ENCODE data around the gene RXFP4. TPM values are rescaled to one million over a fixed set of nuclear protein-coding genes. Genes with fewer than 3 reads are reported as not detected.
A peak's percentile ranks its signal among the peaks of the same experiment; 100 is the strongest.

The RXFP4 gene
- total and polyA plus RNA-seq, 2 donors (not counting 1 experiment from before 2014, with no cell fraction given), result 0.12 TPM; not detected in 1

DNA sequence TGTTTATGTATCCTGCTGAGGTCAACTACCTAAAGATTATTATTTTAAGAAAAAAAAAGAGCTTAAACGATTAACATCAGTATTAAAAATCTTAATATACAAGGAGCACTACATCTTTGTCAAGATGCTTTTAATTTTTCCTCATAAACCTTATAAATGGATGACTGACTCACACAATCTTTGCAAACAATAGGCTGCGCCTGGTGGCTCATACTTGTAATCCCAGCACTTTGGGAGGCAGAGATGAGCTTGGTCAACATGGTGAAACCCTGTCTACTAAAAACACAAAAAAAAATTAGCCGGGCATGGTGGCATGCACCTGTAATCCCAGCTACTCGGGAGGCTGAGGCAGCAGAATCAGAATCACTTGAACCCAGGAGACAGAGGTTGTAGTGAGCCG is 9.0 kb upstream of the RXFP4 start:
- Mint-ChIP-seq H3K4me1 (peaks cover 28% of the 10 kb centered on the region), H3K27me3 (no peaks in the 10 kb centered on the region), H3K9me3 (ENCODE audit: insufficient read depth) (no peaks in the 10 kb centered on the region), H3K27ac (no peak overlapping the region), H3K4me3 (peak overlapping the region; percentile 29)
- no peak overlapping the region for H2AFZ ChIP-seq (ENCODE audit: insufficient read depth, low read depth, low read length, poor library complexity, severe bottlenecking)
- no peaks in the 10 kb centered on the region for H3K9me3 ChIP-seq (ENCODE audit: control extremely low read depth in 1 of 3, control insufficient read depth in 2 of 3, insufficient read depth in 1 of 3, low read length in 2 of 3)
- DNase-seq (no peak), ATAC-seq (ENCODE audit: low read depth) (no peak)
- peaks cover 31 to 42% of the 10 kb centered on the region in 2 donors for H3K4me1 ChIP-seq (ENCODE audit: control insufficient read depth in 2 of 2, insufficient read depth in 2 of 2, low read length in 2 of 2)
- POLR2A ChIA-PET, result interaction anchor here (0.9 kb wide), 1 partner anchor 13 kb away, joined by 3 read pairs; no protein-coding TSS in a partner anchor
- H3K4me3 ChIP-seq (ENCODE audit: control extremely low read depth in 1 of 5, extremely low read depth in 1 of 5, insufficient read depth in 1 of 5, low read depth in 2 of 5, low read length in 4 of 5), result no peak overlapping the region
- peaks cover 26% of the 10 kb centered on the region for H4K20me1 ChIP-seq (ENCODE audit: control insufficient read depth, insufficient read depth, low read length, poor library complexity, severe bottlenecking)
- peak overlapping the region in 1 of 2 donors; percentile 53 for H3K27ac ChIP-seq (ENCODE audit: low read length in 2 of 2)
- WGBS (ENCODE audit: insufficient coverage), result 100% methylated on average over 2 of the region's 5 CpGs
- H3K36me3 ChIP-seq (replicated peaks in 1 of 2; ENCODE audit: control extremely low read depth in 1 of 2, control insufficient read depth in 1 of 2, extremely low read depth in 1 of 2, insufficient read depth in 2 of 2, low read length in 1 of 2), result peaks cover 2 to 43% of the 10 kb centered on the region in 2 experiments
- CTCF ChIA-PET, result interaction anchor here (1.1 to 6.3 kb wide), 10 partner anchors 11 to 197 kb away, joined by 3 to 83 read pairs (median 4); no protein-coding TSS in a partner anchor
- intact Hi-C loops (cut with micrococcal nuclease), result loop anchor here (5.0 kb wide), 1 partner anchor 135 kb away; no protein-coding TSS in a partner anchor
- H3K27me3 ChIP-seq (replicated peaks in 1 of 4; ENCODE audit: control extremely low read depth in 1 of 4, control insufficient read depth in 3 of 4, insufficient read depth in 4 of 4, low read length in 3 of 4), result no peaks in the 10 kb centered on the region
- H3K9ac ChIP-seq (ENCODE audit: low read length), result no peak overlapping the region
- H3K79me2 ChIP-seq (ENCODE audit: control insufficient read depth, insufficient read depth, low read length), result peaks cover 58% of the 10 kb centered on the region
- H3K4me2 ChIP-seq (replicated peaks; ENCODE audit: low read depth, low read length, poor library complexity, severe bottlenecking), result peak overlapping the region; percentile 52
- TF ChIP-seq, protein P1, sequence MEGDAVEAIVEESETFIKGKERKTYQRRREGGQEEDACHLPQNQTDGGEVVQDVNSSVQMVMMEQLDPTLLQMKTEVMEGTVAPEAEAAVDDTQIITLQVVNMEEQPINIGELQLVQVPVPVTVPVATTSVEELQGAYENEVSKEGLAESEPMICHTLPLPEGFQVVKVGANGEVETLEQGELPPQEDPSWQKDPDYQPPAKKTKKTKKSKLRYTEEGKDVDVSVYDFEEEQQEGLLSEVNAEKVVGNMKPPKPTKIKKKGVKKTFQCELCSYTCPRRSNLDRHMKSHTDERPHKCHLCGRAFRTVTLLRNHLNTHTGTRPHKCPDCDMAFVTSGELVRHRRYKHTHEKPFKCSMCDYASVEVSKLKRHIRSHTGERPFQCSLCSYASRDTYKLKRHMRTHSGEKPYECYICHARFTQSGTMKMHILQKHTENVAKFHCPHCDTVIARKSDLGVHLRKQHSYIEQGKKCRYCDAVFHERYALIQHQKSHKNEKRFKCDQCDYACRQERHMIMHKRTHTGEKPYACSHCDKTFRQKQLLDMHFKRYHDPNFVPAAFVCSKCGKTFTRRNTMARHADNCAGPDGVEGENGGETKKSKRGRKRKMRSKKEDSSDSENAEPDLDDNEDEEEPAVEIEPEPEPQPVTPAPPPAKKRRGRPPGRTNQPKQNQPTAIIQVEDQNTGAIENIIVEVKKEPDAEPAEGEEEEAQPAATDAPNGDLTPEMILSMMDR (IDR thresholded peaks at IDR 0.05), result no peak
- no peak for TF ChIP-seq EZH2 (IDR thresholded peaks at IDR 0.05; ENCODE audit: borderline replicate concordance, insufficient read depth, low read depth, low read length, poor library complexity, severe bottlenecking)

DNA sequence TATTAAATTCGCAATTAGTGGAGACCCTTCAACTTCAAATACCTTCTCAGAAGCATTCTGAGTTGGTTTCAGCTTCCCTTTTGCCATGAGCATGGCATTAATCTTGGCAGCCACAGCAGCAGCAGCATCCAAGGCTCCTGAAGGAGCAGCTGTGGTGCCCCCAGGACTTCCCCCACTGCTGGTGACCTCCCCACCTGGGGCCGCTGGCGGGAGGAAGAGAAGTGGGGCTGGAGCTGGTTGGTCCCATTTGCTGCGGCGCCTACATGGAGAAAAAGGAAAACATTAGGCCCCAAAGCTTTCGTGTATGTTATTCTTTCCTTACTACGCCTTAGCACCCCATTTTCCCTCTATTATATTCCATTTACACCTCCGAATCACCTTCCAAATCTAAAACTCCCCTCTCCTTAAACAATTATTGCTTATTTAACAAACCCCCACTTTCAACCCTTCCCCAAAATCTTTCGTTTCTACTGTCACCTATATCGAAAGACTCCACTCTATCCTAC is 7.8 kb upstream of the RXFP4 start:
- Histone ChIP-seq H4K20me1 (ENCODE audit: control insufficient read depth, insufficient read depth, low read length, poor library complexity, severe bottlenecking) (peaks cover 20% of the 10 kb centered on the region), H3K79me2 (ENCODE audit: control insufficient read depth, insufficient read depth, low read length) (peaks cover 67% of the 10 kb centered on the region), H3K9me3 (ENCODE audit: control extremely low read depth in 1 of 3, control insufficient read depth in 2 of 3, insufficient read depth in 1 of 3, low read length in 2 of 3) (no peaks in the 10 kb centered on the region), H3K4me2 (replicated peaks; ENCODE audit: low read depth, low read length, poor library complexity, severe bottlenecking) (peak overlapping the region; percentile 88), H3K36me3 (replicated peaks in 1 of 2; ENCODE audit: control extremely low read depth in 1 of 2, control insufficient read depth in 1 of 2, extremely low read depth in 1 of 2, insufficient read depth in 2 of 2, low read length in 1 of 2) (peaks cover 2 to 36% of the 10 kb centered on the region in 2 experiments), H3K27ac (ENCODE audit: low read length in 2 of 2) (peak overlapping the region; percentile 86 to 89), H2AFZ (ENCODE audit: insufficient read depth, low read depth, low read length, poor library complexity, severe bottlenecking) (peak overlapping the region; percentile 79), H3K4me3 (ENCODE audit: control extremely low read depth in 1 of 5, extremely low read depth in 1 of 5, insufficient read depth in 1 of 5, low read depth in 2 of 5, low read length in 4 of 5) (peak overlapping the region; percentile 76 to 97 (median 83)), H3K27me3 (replicated peaks in 1 of 4; ENCODE audit: control extremely low read depth in 1 of 4, control insufficient read depth in 3 of 4, insufficient read depth in 4 of 4, low read length in 3 of 4) (no peaks in the 10 kb centered on the region), H3K9ac (ENCODE audit: low read length) (peak overlapping the region; percentile 92), H3K4me1 (ENCODE audit: control insufficient read depth in 2 of 2, insufficient read depth in 2 of 2, low read length in 2 of 2) (peaks cover 39 to 49% of the 10 kb centered on the region in 2 donors)
- no peaks in the 10 kb centered on the region for H3K27me3 Mint-ChIP-seq
- WGBS (ENCODE audit: insufficient coverage), result 7% methylated on average over 6 of the region's 10 CpGs
- DNase-seq (no peak), ATAC-seq (ENCODE audit: low read depth) (no peak)
- POLR2A ChIA-PET, result interaction anchor here (0.6 to 2.5 kb wide), 8 partner anchors 12 to 119 kb away, joined by 3 to 33 read pairs (median 9); partner anchors contain the start of gene ARHGEF2
- H3K4me1 Mint-ChIP-seq, result peaks cover 36% of the 10 kb centered on the region
- H3K4me3 Mint-ChIP-seq, result no peak overlapping the region
- intact Hi-C loops (cut with micrococcal nuclease), result loop anchor here (1.0 to 5.0 kb wide), 6 partner anchors 13 to 134 kb away; partner anchors contain the start of genes GON4L, LAMTOR2 and RIT1
- CTCF ChIA-PET, result interaction anchor here (0.8 to 6.3 kb wide), 16 partner anchors 11 to 133 kb away, joined by 3 to 83 read pairs (median 5); partner anchors contain the start of gene ARHGEF2
- no peaks in the 10 kb centered on the region for H3K9me3 Mint-ChIP-seq (ENCODE audit: insufficient read depth)
- no peak for TF ChIP-seq EZH2 (IDR thresholded peaks at IDR 0.05; ENCODE audit: borderline replicate concordance, insufficient read depth, low read depth, low read length, poor library complexity, severe bottlenecking)
- TF ChIP-seq, protein P1 (IDR thresholded peaks at IDR 0.05), result no peak
- H3K27ac Mint-ChIP-seq, result no peak overlapping the region

All from B cell (primary cell).